ENCODE data around the gene RMI1.

The RMI1 gene

DNA sequence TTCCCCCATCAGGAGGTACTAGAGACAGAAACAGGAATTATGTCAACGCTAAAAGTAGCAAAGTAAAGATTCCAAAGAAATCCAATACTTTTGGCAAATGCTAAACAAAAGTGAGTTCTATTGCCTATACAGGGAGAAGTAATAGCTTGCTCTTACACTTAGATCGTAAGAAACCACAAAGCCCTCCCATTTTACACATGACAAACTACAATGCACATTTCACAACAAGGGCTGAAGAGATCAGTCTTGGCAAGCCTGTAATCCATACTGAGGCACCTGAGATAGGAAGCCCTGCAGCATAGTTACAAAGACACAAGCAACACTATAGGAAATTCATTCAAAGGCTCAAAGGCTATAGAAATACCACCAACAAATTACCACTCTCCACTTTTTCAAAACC is 8.3 kb upstream of the RMI1 start:
- no peak overlapping the region for H3K4me3 ChIP-seq (ENCODE audit: low read depth, low read length)
- H3K4me1 ChIP-seq (ENCODE audit: control insufficient read depth, insufficient read depth, low read length): peaks cover 2% of the 10 kb centered on the region
- peaks cover 70% of the 10 kb centered on the region for H3K36me3 ChIP-seq (ENCODE audit: control insufficient read depth, insufficient read depth, low read length)
- no peaks in the 10 kb centered on the region for H3K9me3 ChIP-seq (ENCODE audit: control insufficient read depth, insufficient read depth, low read length)
- H3K9ac ChIP-seq (ENCODE audit: low read depth, low read length): no peak overlapping the region
- H3K27me3 ChIP-seq (ENCODE audit: control insufficient read depth, insufficient read depth, low read length): no peaks in the 10 kb centered on the region

DNA sequence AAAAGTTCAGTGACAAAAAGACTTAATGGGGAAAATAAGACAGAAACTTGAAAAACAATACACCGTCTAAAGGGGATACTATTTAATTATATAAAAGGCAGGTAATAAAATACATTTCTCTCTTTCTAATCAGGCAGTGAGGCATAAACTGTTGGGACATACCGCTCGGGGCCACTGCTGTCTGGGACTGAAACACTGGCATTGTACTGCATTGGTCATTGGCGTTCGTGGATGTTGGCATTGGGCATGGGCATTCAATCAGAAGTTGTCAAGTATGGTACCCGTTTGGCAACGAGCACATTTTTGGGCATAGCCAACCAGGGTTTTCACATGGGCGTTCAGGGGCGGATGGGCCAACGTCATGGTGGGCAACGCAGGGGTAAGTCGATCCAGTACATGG is 5.3 kb upstream of the RMI1 start:
- H3K27me3 ChIP-seq (ENCODE audit: control insufficient read depth, insufficient read depth, low read length): no peaks in the 10 kb centered on the region
- H3K9ac ChIP-seq (ENCODE audit: low read depth, low read length): no peak overlapping the region
- H3K36me3 ChIP-seq (ENCODE audit: control insufficient read depth, insufficient read depth, low read length): peaks cover 57% of the 10 kb centered on the region
- H3K4me3 ChIP-seq (ENCODE audit: low read depth, low read length): no peak overlapping the region
- peaks cover 2% of the 10 kb centered on the region for H3K4me1 ChIP-seq (ENCODE audit: control insufficient read depth, insufficient read depth, low read length)
- H3K9me3 ChIP-seq (ENCODE audit: control insufficient read depth, insufficient read depth, low read length): no peaks in the 10 kb centered on the region

DNA sequence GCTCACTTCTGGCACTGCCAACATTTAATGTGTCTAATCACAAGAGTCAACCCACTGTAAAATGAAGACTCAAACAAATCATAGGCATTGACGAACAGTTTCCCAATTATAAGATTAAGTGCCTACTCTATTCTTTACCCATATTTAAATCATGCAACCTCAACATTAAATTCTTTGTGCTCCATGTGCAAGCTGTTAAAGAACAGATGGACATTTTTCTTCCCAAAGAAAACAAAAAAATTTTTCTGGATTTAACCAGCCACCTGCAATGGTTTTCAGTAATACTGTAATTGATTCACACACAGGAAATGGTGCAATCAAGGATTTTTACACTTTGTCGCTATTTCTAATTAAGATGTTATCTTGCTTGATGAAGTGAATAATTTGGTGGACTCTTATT is 4.2 kb upstream of the RMI1 start:
- no peaks in the 10 kb centered on the region for H3K27me3 ChIP-seq (ENCODE audit: control insufficient read depth, insufficient read depth, low read length)
- H3K9ac ChIP-seq (ENCODE audit: low read depth, low read length): no peak overlapping the region
- H3K4me1 ChIP-seq (ENCODE audit: control insufficient read depth, insufficient read depth, low read length): peaks cover 2% of the 10 kb centered on the region
- no peaks in the 10 kb centered on the region for H3K9me3 ChIP-seq (ENCODE audit: control insufficient read depth, insufficient read depth, low read length)
- H3K36me3 ChIP-seq (ENCODE audit: control insufficient read depth, insufficient read depth, low read length): peaks cover 46% of the 10 kb centered on the region
- H3K4me3 ChIP-seq (ENCODE audit: low read depth, low read length): no peak overlapping the region

DNA sequence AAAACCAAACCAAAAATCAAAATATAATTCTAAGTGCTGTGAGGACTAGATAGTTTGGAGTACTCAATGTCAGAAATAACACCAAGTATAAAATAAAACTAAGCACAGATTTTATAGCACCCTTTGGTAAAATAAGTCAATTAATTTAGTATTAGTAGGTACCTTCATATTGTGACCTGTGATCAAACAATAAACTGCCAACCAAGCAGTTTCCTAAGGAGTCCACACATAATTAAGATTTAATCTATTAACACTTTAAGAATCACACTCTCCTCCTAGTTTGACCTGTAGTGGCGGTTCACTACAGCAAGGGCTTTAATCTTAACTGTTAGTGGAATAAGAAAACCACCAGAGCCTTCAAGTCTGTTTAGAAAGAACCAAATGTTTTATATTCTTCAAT is 3.4 kb upstream of the RMI1 start:
- Histone ChIP-seq H3K27me3 (ENCODE audit: control insufficient read depth, insufficient read depth, low read length) (no peaks in the 10 kb centered on the region), H3K4me3 (ENCODE audit: low read depth, low read length) (peak overlapping the region; percentile 95), H3K36me3 (ENCODE audit: control insufficient read depth, insufficient read depth, low read length) (peaks cover 38% of the 10 kb centered on the region), H3K9me3 (ENCODE audit: control insufficient read depth, insufficient read depth, low read length) (no peaks in the 10 kb centered on the region), H3K9ac (ENCODE audit: low read depth, low read length) (no peak overlapping the region), H3K4me1 (ENCODE audit: control insufficient read depth, insufficient read depth, low read length) (peaks cover 2% of the 10 kb centered on the region)

DNA sequence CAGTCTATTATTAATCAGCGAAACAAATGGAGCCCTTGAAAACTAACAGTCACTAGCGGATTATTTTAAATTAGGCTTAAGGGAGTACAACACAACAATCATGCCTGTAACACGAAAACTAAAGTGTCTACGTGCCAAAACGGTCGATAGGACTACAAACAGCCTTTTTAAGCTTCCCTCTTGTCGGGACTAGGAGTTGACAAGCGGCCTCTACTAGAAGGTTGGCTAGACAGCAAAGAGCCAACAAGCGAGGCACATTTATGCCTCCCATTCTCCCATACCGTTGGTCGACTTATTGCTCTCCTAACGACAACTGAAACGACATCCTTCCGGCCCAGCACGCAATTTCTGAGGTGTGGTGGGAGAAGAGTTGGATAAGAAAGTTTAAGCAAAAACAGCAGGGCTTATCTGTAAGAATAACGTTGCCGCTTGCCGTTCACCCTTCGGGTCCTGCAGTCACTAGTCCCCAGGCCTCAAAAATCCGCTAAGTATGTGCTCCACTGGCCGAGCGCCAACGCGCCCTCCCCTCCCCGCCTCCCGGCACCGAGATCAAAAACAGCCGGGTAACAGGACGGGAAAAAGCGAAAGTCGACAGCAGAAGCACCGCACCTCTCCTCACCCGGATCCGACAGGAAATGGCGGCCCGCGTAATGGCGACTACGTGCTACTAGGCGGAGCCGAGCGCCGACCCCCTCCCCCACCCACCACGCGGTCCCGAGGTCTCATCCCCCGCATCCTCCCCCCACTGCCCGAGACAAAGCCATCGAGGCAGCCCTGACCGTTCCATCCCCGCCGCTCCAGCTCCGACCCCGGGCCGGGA is 1.4 kb upstream of the RMI1 start:
- Histone ChIP-seq H3K4me3 (ENCODE audit: low read depth, low read length) (peak overlapping the region; percentile 95), H3K4me1 (ENCODE audit: control insufficient read depth, insufficient read depth, low read length) (peaks cover 2% of the 10 kb centered on the region), H3K9ac (ENCODE audit: low read depth, low read length) (peak overlapping the region; percentile 99), H3K36me3 (ENCODE audit: control insufficient read depth, insufficient read depth, low read length) (peaks cover 25% of the 10 kb centered on the region), H3K27me3 (ENCODE audit: control insufficient read depth, insufficient read depth, low read length) (no peaks in the 10 kb centered on the region), H3K9me3 (ENCODE audit: control insufficient read depth, insufficient read depth, low read length) (no peaks in the 10 kb centered on the region)

DNA sequence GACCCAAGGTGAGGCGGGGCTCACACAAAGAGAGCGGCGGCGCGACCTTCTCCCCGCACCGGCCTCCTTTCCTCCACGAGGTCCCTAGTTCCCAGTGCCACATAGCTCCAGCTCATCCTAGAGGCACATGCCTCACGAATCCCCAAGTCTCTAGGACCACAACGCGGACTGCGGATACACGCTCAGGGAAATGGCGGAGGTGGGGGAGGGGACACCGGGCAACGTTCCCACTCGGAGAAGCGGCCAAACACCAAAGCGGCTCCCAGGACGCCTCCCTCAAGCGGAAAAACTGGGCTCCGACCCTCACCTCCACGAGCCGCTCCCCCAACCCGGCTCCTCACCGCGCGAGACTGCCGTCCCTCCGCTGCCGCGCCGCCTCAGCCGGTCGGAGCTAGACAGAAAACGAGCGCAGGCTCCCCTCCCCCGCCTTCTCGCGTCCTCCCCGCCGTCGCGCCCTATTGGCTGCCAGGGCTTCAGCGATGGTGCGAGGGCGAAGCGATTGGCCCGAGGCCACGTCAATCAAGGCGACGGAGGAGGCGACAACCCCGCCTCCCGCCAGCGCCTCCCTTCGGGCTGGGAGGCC is 702 bp upstream of the RMI1 start, which contains the start of gene HNRNPK:
TSS of gene HNRNPK (minus strand) at position 404 of the 583 bp plus-strand sequence. CDS start 1,963 bp downstream, outside the sequence.
- H3K4me3 ChIP-seq (ENCODE audit: low read depth, low read length): peak within 1 kb of the TSS; percentile 95
- no peaks in the 10 kb centered on the region for H3K9me3 ChIP-seq (ENCODE audit: control insufficient read depth, insufficient read depth, low read length)
- H3K9ac ChIP-seq (ENCODE audit: low read depth, low read length): peak within 1 kb of the TSS; percentile 99
- peaks cover 18% of the 10 kb centered on the region for H3K36me3 ChIP-seq (ENCODE audit: control insufficient read depth, insufficient read depth, low read length)
- peaks cover 2% of the 10 kb centered on the region for H3K4me1 ChIP-seq (ENCODE audit: control insufficient read depth, insufficient read depth, low read length)
- H3K27me3 ChIP-seq (ENCODE audit: control insufficient read depth, insufficient read depth, low read length): no peaks in the 10 kb centered on the region

DNA sequence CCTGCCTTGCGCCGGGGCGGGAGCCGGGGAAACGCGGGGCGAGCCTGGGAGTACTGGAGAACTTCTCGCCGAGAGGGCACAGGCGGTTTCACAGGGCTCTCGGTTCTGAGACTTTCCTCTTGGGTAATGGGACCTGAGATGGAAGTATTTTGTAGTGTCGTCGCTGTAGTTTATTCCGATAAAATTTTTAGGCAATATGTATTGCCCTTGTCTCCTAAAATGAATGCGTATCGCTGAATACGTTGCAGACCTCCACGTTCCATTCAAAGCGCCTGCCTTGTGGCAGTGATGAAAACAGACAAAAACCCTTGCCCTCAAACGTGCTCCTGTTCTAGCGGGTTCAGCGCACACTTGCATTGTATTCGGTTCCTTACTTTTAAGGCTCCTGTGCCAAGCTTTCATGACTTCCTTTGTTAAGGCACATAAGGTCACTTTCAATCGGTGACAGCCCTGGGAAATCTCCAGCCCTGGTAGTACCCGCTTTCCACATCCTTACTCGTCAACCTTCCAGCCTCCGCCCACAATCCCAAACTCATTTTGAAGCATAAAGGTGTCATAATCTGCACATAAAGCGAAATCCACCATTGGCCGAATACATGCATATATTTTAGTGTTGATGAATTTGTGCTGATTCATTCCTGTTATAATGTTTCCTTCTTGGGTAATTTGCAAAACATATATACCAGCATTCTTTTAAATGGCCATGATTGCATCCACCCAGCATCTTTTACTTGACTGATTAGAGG is 694 bp downstream of the RMI1 start:
- Histone ChIP-seq H3K36me3 (ENCODE audit: control insufficient read depth, insufficient read depth, low read length) (peaks cover 4% of the 10 kb centered on the region), H3K27me3 (ENCODE audit: control insufficient read depth, insufficient read depth, low read length) (no peaks in the 10 kb centered on the region), H3K4me3 (ENCODE audit: low read depth, low read length) (peak overlapping the region; percentile 95), H3K9ac (ENCODE audit: low read depth, low read length) (peak overlapping the region; percentile 95), H3K9me3 (ENCODE audit: control insufficient read depth, insufficient read depth, low read length) (no peaks in the 10 kb centered on the region), H3K4me1 (ENCODE audit: control insufficient read depth, insufficient read depth, low read length) (no peaks in the 10 kb centered on the region)

DNA sequence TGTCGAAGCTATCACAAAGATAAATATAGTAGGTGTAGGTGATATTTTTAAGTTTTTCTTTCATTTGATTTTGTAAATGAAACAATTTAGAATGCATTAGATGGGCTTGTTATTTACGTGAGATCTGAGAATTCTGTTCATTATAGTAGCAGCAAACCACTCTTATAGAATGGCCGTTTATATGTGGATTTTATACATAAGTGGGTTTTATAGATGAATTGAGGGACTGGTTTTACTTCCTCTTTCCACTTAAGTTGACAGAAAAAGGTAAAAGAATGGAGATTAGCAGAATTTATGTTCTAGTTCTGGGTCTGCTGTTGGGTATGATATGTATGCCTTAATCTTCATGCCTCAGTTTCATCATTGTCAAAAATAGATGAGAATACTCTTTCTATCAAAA is 5.6 kb downstream of the RMI1 start:
- Histone ChIP-seq H3K9me3 (ENCODE audit: control insufficient read depth, insufficient read depth, low read length) (no peaks in the 10 kb centered on the region), H3K27me3 (ENCODE audit: control insufficient read depth, insufficient read depth, low read length) (no peaks in the 10 kb centered on the region), H3K4me3 (ENCODE audit: low read depth, low read length) (no peak overlapping the region), H3K9ac (ENCODE audit: low read depth, low read length) (no peak overlapping the region), H3K4me1 (ENCODE audit: control insufficient read depth, insufficient read depth, low read length) (no peaks in the 10 kb centered on the region), H3K36me3 (ENCODE audit: control insufficient read depth, insufficient read depth, low read length) (no peaks in the 10 kb centered on the region)

DNA sequence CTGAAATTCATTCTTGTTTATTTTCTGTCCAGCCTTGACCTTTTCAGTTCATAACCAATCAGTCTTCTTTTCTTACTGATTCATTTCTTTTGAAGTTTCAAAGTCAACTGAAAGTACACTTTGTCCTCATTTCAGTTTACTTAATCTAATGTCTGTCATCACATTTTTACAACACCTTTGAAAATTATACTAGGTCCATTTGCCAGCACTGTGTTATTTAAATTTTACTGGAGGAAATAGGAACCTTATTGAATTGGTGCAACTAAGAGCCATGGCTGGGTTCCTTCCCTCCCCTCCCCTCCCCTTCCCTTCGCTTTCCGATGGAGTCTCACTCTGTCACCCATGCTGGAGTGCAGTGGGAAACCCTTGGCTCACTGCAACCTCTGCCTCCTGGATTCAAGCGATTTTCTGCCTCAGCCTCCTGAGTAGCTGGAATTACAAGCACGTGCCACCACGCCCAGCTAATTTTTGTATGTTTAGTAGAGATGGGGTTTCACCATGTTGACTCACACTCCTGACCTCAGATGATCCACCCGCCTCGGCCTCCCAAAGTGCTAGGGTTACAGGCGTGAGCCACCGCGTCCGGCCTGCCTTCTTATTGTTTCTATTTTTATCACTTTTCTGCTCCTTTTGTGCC is 6.3 kb downstream of the RMI1 start:
- Histone ChIP-seq H3K4me3 (ENCODE audit: low read depth, low read length) (no peak overlapping the region), H3K9me3 (ENCODE audit: control insufficient read depth, insufficient read depth, low read length) (no peaks in the 10 kb centered on the region), H3K36me3 (ENCODE audit: control insufficient read depth, insufficient read depth, low read length) (no peaks in the 10 kb centered on the region), H3K9ac (ENCODE audit: low read depth, low read length) (no peak overlapping the region), H3K27me3 (ENCODE audit: control insufficient read depth, insufficient read depth, low read length) (no peaks in the 10 kb centered on the region), H3K4me1 (ENCODE audit: control insufficient read depth, insufficient read depth, low read length) (no peaks in the 10 kb centered on the region)

DNA sequence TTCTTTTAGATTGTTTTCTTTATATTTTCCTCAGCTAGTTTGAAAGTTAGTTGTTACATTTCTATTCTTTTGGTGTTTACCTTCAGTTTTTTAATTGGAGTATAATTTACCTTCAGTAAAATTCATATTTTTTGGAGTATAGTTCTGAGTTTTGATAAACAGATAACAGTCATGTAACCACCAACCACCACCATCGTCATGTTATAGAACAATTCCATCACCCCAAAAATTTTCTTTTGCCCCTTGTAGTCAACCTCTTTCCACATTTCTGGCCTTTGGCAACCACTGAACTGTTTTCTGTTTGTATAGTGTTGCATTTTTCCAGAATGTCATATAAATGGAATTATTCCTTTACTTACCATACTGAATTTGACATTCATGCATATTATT is 6.8 kb downstream of the RMI1 start:
- H3K4me3 ChIP-seq (ENCODE audit: low read depth, low read length): no peak overlapping the region
- no peaks in the 10 kb centered on the region for H3K36me3 ChIP-seq (ENCODE audit: control insufficient read depth, insufficient read depth, low read length)
- no peaks in the 10 kb centered on the region for H3K9me3 ChIP-seq (ENCODE audit: control insufficient read depth, insufficient read depth, low read length)
- H3K27me3 ChIP-seq (ENCODE audit: control insufficient read depth, insufficient read depth, low read length): no peaks in the 10 kb centered on the region
- no peak overlapping the region for H3K9ac ChIP-seq (ENCODE audit: low read depth, low read length)
- H3K4me1 ChIP-seq (ENCODE audit: control insufficient read depth, insufficient read depth, low read length): no peaks in the 10 kb centered on the region

DNA sequence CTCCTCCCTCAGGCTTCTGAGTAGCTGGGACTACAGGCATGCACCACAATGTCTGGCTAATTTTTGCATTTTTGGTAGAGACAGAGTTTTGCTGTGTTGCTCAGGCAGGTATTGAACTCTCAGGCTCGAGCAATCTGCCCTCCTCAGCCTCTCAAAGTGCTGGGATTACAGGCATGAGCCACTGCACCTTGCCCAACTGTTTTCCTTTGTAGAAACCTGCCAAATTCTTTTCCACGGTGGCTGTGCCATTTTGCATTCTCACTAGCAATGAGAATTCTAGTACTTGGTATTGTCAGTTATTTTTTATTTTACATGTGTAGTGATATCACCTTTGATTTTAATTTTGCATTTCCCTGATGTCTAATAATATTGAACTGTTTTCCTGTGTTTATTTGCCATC is 7.8 kb downstream of the RMI1 start:
- Histone ChIP-seq H3K27me3 (ENCODE audit: control insufficient read depth, insufficient read depth, low read length) (no peaks in the 10 kb centered on the region), H3K9me3 (ENCODE audit: control insufficient read depth, insufficient read depth, low read length) (no peaks in the 10 kb centered on the region), H3K9ac (ENCODE audit: low read depth, low read length) (no peak overlapping the region), H3K4me3 (ENCODE audit: low read depth, low read length) (no peak overlapping the region), H3K36me3 (ENCODE audit: control insufficient read depth, insufficient read depth, low read length) (no peaks in the 10 kb centered on the region), H3K4me1 (ENCODE audit: control insufficient read depth, insufficient read depth, low read length) (no peaks in the 10 kb centered on the region)
